Measurements from ENCODE around the gene DACT2. TPM values are rescaled to one million over a fixed set of nuclear protein-coding genes. Genes with fewer than 3 reads are reported as not detected.

The DACT2 gene
- total RNA-seq (2022; extraction: Qiagen RNA extraction) = 0.06 to 0.14 TPM (median 0.12 TPM) in 5 replicates

DNA sequence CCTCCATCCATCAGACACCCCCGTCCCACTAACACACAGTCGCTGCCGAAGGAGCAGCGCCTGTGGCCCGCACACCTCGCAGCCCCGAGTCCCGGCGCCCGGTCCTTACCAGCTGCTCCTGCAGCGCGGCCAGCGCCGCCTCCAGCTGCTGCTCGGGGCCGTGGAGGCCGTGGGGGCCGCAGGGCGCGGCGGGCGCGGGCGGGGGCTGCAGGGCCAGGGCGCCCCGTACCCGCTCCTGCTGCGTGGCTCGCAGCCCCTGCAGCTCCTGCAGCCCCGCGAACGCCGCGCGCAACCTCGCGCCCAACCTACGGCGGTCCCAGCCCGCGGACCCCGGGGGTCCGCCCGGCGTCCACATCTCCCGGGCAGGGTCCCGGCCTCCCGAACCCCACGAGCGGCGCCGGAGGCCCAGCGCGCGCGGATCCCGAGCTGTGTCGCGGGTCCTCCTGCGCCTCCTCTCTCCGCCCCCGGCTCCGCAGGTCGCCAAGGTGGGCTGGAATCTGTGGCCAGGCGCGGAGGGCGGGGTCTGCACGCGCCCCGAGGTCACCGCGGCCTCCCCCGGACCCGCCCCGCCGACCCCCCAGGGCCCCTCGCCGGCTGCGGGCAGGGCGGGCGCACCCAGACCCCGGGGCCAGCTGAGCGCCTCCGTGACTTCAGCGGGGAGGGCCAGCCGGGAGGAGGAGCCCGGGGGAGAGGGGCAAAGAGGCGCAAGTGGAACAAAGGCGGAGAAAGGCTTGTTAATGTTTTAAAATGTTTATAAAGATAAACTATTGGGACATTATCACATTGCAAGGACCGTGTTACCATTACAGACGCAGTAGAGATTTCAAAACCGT lies at the start of gene DACT2:
Gene DACT2, minus strand, starts transcription at position 499 of the 833 bp plus-strand sequence. Its CDS starts 144 bp downstream, at position 355.

Other genes starting within 250 kb of the DACT2 start
- 0.03 to 0.07 TPM in 2 of 5 replicates, not detected in the others for gene FRMD1, start 240.6 kb downstream of the DACT2 start, total RNA-seq (2022; extraction: Qiagen RNA extraction)
- 0.02 to 0.05 TPM (median 0.03 TPM) in 3 of 5 replicates, not detected in the others for gene SMOC2, start 121.4 kb upstream of the DACT2 start, total RNA-seq (2022; extraction: Qiagen RNA extraction)

All from A549 treated with Hydrocortisone at 1 μM for 4 hours (cell line).